HG03469 (cell line): ENCODE results near the gene LY6G5B.
"Not testable (repeated sequence)": the region's sequence is repeated elsewhere in the genome, so short reads cannot be mapped to it uniquely, and the experiment has no call there.

Experiments
- ATAC-seq: cut with Tn5 transposase; IDR thresholded peaks from one replicate; pipeline ENCODE4 v1.9.1; 2021; ENCODE audit warnings: mild to moderate bottlenecking, moderate library complexity, moderate number of reproducible peaks; ENCODE audit not compliant: unreplicated experiment

LY6G5B gene

DNA sequence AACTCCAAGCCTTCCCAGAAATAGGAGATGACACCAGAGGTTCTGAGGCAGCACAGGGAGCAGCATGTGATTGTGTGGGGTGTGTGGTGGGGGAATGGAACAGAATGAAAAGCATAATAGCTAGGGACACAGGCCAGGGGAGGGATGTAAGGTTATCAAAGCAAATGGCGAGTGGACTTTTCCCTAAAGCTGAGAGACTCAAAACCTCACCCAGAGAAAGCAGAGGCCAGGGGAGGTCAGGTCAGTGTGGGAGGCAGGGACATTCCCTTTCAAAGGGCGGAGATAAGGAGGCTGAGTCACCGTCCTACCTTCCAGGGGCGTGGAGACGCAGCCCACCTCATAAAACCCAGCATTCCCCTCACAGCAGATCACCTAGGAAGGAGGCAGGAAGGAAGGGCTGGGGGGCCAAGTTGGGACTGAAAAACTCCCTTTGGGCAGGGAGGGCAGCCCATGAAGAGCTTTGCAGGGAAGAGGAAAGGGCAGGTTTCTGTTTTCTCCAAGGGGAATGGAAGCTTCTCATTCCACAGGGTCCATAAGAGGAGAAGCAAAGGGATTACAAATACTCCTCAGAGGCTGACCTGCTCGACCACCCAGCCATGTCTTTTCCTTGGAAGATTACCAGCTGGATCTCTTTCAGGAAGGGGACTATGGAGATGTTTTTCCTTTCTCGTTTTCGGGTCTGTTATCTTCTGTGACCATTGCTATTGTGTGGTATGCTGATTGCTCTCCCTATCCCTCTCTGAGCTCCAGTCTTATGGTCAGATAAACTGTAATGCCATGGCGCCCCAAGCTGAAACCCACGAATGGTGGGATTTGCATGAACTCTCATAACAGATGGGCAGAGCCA lies 20.7 kb downstream of the LY6G5B start:
- no peak for ATAC-seq

- no peak for ATAC-seq
These were observed 21.3 kb downstream of the LY6G5B start for GRCh38 chr6:31691078-31691463.

- no peak for ATAC-seq
These were observed 21.9 kb downstream of the LY6G5B start for GRCh38 chr6:31691564-31692108.

GRCh38 chr6:31692353-31692752 lies 22.6 kb downstream of the LY6G5B start:
- ATAC-seq: no peak

DNA sequence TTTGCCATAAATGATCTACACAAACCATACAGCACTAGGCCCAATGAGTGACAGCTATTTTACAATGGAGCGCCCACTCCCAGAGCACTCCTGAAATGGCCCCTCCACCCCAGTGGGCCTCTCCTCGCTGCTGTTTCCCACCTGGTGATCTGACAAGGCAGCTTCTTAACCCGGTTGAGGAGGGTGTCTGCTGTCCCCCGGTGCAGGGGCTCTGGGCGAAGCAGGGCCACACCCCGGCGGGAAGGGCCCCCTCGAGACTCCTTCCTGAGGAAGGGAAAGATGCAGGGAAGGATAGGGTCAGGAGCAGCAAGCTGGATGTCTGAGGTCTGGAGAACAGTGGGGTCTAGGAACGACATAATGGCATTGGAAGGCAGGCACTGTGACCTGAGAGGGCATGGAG lies 23.1 kb downstream of the LY6G5B start:
- ATAC-seq: no peak

GRCh38 chr6:31693535-31693934 lies 23.8 kb downstream of the LY6G5B start:
- no peak for ATAC-seq

DNA sequence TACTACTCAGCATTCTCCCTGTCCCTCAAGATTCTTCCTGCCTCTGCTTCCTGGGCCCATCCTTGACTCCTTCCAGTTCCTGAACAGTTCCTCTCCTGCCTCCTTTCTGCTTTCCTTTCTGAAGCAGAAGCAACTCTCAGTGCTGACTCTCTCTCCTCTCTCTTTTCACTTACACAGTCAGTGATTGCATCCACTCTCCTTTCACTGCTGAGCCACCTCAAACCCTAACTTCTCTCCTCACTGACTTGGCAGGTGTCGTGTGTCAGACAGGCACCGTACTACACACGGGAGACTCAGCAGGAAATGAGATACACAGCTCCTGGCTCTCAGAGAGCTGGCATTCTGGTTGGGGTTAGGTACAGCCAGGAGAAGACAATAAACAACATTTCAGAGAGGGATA lies 27.8 kb downstream of the LY6G5B start:
- ATAC-seq: no peak

- ATAC-seq: no peak
These were observed 31.1 kb downstream of the LY6G5B start for GRCh38 chr6:31700740-31701401.

GRCh38 chr6:31701666-31702404 lies 32.1 kb downstream of the LY6G5B start:
- ATAC-seq: no peak

- no peak for ATAC-seq
These were observed 32.6 kb downstream of the LY6G5B start for GRCh38 chr6:31702405-31702818.

- peak; percentile 69 for ATAC-seq
These were observed 33.3 kb downstream of the LY6G5B start, which contains the start of gene ABHD16A for GRCh38 chr6:31702819-31703716. ABHD16A (minus strand) TSS chr6:31703324; CDS start chr6:31703281, 43 bp downstream.

DNA sequence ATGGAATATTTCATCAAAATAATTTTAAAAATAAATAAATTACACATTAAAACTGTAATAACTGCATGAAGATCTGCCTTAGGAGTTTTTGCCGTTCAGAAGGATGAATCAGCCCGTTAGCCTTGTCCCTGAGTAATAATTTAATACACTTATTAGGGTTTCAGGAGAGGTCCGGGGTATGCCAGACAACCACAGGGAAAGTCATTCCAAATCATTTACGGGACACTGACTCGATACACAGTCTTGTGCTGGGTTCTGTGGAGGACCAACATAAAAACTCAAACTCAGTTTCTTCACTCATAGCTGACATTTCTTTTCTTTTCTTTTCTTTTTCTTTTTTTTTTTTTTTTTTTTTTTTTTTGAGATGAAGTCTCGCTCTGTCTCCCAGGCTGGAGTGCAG lies 36.2 kb downstream of the LY6G5B start:
- no peak for ATAC-seq

- no peak for ATAC-seq
These were observed 36.8 kb downstream of the LY6G5B start, which contains the start of gene LY6G6F for GRCh38 chr6:31706599-31706998. LY6G6F (plus strand) TSS chr6:31706866; CDS start chr6:31706907, 41 bp downstream.

DNA sequence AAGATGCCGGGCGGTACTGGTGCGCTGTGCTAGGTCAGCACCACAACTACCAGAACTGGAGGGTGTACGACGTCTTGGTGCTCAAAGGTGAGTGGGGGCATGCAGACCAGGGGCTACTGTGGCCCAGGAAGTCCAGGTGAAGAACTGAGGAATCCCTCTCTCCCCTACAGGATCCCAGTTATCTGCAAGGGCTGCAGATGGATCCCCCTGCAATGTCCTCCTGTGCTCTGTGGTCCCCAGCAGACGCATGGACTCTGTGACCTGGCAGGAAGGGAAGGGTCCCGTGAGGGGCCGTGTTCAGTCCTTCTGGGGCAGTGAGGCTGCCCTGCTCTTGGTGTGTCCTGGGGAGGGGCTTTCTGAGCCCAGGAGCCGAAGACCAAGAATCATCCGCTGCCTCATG lies 37.9 kb downstream of the LY6G5B start:
- no peak for ATAC-seq

GRCh38 chr6:31708224-31708623 lies 38.4 kb downstream of the LY6G5B start:
- ATAC-seq: no peak

DNA sequence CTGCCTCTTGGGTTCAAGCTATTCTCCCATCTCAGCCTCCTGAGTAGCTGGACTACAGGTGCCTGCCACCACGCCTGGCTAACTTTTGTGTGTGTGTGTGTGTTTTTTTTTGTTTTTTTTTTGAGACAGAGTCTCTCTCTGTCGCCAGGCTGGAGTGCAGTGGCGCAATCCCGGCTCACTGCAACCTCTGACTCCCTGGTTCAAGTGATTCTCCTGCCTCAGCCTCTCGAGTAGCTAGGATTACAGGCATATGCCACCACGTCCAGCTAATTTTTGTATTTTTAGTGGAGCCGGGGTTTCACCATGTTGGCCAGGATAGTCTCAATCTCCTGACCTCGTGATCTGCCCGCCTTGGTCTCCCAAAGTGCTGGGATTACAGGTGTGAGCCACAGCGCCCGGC lies 39.4 kb downstream of the LY6G5B start:
- ATAC-seq: not testable (repeated sequence)

DNA sequence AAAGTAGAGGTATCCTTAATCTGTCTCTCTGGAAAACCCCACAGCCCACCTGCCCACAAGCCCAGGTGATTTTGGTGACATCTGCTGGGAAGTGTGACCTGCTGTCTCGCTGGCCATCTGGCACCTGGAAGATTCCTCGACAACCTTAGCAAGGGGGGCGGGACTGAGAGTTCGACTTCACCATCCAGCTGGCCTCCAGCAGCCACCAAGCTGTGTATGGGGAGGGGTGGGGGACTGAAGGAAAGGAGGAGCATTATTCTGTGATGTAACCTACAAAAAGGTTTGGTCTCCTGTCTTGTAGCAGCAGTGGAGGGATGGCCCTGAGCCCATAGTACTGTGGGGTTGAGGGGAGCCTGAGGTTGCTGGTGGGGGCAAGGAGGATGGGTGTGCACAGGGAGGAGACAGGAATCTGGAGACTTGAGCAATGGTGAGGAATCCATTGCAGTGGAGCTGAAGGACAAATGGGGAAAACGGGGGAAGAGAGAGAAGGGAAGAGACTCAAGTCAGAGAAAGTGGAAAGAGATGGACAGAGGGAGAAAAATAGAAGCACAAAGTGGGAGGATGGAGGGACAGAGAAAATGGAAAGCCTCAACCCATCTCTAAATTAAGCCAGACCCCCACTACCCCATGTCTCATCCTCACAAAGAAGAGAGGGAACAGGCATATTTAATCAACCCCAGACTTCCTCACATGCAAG lies 40.9 kb downstream of the LY6G5B start:
- no peak for ATAC-seq

- ATAC-seq: no peak
These were observed 41.5 kb downstream of the LY6G5B start for GRCh38 chr6:31711233-31711632.

DNA sequence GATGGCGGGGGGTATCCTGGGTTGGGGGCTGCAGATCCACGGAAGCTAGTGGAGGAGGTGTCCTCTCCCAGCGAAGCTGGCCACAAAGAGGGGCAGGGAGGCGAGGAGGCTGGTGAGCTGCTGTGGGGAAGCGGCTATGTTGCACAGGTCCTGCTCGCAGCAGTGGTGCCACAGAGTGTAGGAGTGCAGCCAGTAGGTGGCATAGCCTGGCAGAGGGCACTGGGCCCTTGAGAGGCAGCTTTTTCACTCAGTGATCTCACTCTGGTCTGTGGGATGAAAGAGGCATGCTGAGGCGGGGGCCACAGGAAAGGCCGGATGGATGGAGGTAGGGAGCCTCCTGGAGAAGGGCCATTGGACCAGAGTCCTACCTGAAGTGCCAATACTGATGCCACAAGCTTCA lies 42.5 kb downstream of the LY6G5B start:
- ATAC-seq: no peak

DNA sequence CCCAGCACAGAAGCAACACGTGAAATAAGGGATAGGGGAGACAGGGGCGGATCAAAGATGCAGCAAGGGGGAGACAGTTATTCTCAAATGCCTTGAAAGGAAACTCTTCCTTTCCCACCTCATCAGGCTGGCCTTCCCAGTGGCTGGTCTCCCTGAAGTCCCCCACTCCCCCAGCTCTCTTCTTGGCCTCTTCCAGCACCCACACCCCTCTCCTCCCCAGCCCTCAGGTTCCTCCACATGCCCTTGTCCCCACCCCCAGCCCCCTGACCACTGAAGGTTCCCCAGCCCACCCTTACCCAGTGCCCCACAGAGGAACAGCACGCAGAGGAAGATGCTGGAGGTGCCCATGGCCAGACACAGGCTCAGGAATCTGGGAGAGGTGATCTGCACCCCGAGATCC lies 43.7 kb downstream of the LY6G5B start:
- ATAC-seq: no peak
